Rectal smooth muscle tissue (tissue), 1 donor: ENCODE measurements around the gene UNG.

Experiments
- H3K27ac ChIP-seq: one replicate; pipeline ENCODE4 v1.7.0; 2013; ENCODE audit warnings: low read depth, low read length, inconsistent platforms
- H3K27me3 ChIP-seq: one replicate; pipeline ENCODE4 v1.7.0; 2013; ENCODE audit warnings: low read length; ENCODE audit not compliant: control insufficient read depth, insufficient read depth
- H3K36me3 ChIP-seq: one replicate; pipeline ENCODE4 v1.7.0; 2013; ENCODE audit warnings: low read length; ENCODE audit not compliant: control insufficient read depth, insufficient read depth
- H3K4me1 ChIP-seq: one replicate; pipeline ENCODE4 v1.7.0; 2013; ENCODE audit warnings: low read length; ENCODE audit not compliant: control insufficient read depth, insufficient read depth
- H3K4me3 ChIP-seq: one replicate; pipeline ENCODE4 v1.7.0; 2013; ENCODE audit warnings: low read length
- H3K9ac ChIP-seq: one replicate; pipeline ENCODE4 v1.7.0; 2013; ENCODE audit warnings: low read length

UNG gene

DNA sequence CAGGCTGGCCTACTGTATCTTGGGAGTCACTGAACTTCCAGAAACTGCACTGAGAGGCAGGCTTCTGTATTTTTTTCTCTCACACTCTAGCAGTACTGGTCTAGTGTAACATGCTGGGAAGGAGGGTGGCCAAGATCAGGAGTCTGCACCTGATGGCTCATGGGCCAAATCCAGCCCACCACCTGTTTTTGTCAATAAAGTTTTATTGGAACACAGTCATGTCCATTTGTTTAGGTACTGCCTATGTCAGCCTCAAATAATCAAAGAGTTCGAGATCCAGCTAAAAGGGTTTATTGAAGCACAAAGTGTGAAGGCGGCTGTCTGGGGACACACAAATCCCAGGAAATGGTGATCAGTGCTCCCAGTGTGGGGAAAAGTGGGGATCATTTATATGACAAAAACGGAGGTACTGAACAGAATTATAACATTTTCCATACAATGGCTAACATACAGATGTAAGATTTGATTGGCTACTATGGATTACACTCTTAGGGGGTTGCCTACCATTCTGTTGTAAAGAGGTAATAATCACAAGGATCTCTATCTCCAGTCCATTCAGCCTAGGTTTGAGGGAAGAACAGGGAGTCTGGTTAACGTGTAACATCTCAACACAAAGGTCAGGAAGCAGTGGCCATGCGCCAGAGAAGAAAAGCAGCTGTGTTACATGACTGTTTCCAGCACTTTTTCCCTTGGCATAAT, 32.1 kb upstream of the UNG start:
- H3K27me3 ChIP-seq, result no peaks in the 10 kb centered on the region
- no peak overlapping the region for H3K27ac ChIP-seq
- peaks cover 17% of the 10 kb centered on the region for H3K36me3 ChIP-seq
- no peak overlapping the region for H3K4me3 ChIP-seq
- no peak overlapping the region for H3K9ac ChIP-seq
- H3K4me1 ChIP-seq, result no peaks in the 10 kb centered on the region

DNA sequence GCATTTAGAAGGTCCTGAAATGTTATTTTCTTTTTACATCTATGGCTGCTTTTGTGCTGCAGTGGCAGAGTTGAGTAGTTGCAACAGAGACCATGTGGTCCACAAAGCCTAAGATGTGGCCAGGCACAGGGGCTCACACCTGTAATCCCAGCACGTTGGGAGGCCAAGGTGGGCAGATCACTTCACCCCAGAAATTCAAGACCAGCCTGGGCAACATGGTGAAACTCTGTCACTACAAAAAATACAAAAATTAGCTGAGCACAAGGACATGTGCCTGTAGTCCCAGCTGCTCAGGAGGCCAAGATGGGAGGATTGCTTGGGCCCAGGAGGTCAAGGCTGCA, 31.6 kb upstream of the UNG start:
- no peak overlapping the region for H3K27ac ChIP-seq
- H3K4me3 ChIP-seq, result no peak overlapping the region
- H3K4me1 ChIP-seq, result no peaks in the 10 kb centered on the region
- no peaks in the 10 kb centered on the region for H3K27me3 ChIP-seq
- no peak overlapping the region for H3K9ac ChIP-seq
- H3K36me3 ChIP-seq, result peaks cover 17% of the 10 kb centered on the region

DNA sequence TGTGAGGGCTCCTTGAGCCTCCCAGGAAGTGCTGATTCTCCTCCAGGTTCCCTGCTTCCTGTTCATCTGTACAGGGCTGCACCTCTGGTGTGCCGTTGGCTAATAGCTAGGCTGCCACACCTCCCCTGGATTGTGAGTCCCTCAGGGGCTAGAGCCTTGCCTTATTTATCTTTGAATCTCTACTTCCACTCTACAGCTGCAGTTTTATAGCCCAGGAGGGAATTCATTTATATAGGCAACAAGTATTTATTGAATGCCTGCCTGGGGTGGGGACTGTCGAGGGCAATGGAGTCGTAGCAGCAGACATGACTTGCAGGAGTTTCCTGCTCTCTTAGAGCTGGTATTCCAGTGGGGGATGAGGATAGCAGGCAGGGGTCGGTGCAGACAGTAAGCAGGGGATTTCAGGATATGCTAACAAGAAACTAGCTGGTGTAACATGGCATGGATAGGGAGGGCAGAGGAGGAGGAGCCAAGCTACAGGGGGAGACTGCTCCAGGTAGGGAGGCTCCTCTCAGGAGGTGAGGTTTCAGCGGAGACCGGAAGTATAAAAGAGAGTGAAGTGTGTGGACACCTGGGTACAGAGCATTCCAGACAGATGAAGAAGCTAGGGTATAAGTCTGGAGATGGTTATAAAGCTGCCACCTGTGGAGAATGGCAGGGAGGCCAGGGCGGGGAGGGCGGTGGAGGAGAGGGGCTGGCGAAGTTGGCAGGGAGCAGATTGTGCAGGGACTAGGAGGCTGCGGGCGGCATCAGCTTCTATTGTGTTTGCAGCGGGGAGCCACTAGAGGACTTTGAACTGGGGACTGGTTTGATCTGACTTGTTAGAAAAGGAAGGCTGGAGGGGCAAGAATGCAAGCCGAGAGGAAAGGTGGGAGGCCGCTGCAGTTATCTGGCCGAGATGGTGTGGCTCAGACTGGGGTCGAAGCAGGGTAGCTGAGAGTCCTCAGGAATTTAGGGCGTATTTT, 27.8 kb upstream of the UNG start:
- H3K27ac ChIP-seq, result no peak overlapping the region
- peaks cover 30% of the 10 kb centered on the region for H3K36me3 ChIP-seq
- H3K27me3 ChIP-seq, result no peaks in the 10 kb centered on the region
- H3K4me1 ChIP-seq, result no peaks in the 10 kb centered on the region
- H3K9ac ChIP-seq, result no peak overlapping the region
- peak overlapping the region; percentile 22 for H3K4me3 ChIP-seq

DNA sequence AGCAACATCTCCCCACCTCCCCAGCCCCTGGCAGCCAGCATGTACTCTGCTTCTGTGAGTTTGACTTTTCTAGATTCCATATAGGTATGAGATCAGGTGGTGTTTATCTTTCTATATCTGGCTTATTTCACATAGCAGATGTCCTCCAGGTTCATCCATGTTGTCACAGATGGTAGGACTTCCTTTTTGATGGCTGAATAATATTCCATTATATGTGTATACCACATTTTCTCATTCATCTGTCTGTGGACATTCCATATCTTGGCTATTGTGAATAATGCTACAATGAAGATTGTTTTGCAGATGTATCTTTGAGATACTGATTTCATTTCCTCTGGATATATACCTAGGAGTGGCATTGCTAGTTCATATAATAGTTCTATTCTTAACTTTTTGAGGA, 22.5 kb upstream of the UNG start:
- peaks cover 20% of the 10 kb centered on the region for H3K36me3 ChIP-seq
- H3K9ac ChIP-seq, result no peak overlapping the region
- no peaks in the 10 kb centered on the region for H3K27me3 ChIP-seq
- no peaks in the 10 kb centered on the region for H3K4me1 ChIP-seq
- no peak overlapping the region for H3K27ac ChIP-seq
- no peak overlapping the region for H3K4me3 ChIP-seq

DNA sequence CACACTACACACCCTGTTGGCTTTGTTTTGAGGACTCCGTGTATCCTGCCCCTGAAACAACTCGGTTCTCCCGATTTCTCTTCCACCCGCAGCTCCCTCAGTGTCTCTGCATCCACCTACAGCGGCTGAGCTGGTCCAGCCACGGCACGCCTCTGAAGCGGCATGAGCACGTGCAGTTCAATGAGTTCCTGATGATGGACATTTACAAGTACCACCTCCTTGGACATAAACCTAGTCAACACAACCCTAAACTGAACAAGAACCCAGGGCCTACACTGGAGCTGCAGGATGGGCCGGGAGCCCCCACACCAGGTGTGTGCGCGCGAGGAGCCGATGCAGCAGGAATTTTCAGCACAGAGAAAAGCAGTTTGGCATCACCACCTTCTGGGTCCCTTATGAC, 14.6 kb upstream of the UNG start:
- H3K27me3 ChIP-seq, result no peaks in the 10 kb centered on the region
- no peak overlapping the region for H3K4me3 ChIP-seq
- no peak overlapping the region for H3K27ac ChIP-seq
- no peak overlapping the region for H3K9ac ChIP-seq
- H3K36me3 ChIP-seq, result peaks cover 39% of the 10 kb centered on the region
- no peaks in the 10 kb centered on the region for H3K4me1 ChIP-seq

DNA sequence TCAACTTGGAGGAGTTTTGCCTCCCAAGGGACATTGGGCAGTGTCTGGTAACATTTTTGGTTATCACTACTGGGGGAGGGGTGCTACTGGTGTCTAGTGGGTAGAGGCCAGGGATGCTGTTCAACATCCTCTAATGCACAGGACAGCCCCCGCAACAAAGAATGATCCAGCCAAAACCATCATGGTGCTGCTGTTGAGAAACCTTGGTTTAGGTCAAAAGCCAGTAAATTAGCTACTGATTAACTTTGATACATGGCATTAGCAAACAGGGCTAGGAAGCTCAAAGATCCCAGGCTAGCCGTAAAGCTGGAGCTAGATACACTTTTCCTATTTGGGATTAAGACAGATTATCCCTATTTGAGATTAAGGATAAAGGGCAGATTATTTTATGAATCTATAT, 13.0 kb upstream of the UNG start:
- peaks cover 51% of the 10 kb centered on the region for H3K36me3 ChIP-seq

DNA sequence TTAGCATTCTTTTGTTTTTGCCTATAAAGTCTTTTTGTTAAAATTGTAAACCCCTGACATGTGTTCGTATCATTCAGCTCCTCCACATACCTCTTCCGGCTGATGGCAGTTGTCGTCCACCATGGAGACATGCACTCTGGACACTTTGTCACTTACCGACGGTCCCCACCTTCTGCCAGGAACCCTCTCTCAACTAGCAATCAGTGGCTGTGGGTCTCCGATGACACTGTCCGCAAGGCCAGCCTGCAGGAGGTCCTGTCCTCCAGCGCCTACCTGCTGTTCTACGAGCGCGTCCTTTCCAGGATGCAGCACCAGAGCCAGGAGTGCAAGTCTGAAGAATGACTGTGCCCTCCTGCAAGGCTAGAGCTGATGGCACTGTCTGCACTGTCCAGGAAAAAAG, 11.8 kb upstream of the UNG start:
- Histone ChIP-seq H3K9ac (no peak overlapping the region), H3K36me3 (peaks cover 50% of the 10 kb centered on the region), H3K27me3 (no peaks in the 10 kb centered on the region), H3K4me3 (no peak overlapping the region), H3K4me1 (no peaks in the 10 kb centered on the region), H3K27ac (no peak overlapping the region)

More for the DNA sequence above, 13.0 kb upstream of the UNG start:
- Histone ChIP-seq H3K27me3 (no peaks in the 10 kb centered on the region), H3K9ac (no peak overlapping the region), H3K27ac (no peak overlapping the region), H3K4me3 (no peak overlapping the region), H3K4me1 (no peaks in the 10 kb centered on the region)

DNA sequence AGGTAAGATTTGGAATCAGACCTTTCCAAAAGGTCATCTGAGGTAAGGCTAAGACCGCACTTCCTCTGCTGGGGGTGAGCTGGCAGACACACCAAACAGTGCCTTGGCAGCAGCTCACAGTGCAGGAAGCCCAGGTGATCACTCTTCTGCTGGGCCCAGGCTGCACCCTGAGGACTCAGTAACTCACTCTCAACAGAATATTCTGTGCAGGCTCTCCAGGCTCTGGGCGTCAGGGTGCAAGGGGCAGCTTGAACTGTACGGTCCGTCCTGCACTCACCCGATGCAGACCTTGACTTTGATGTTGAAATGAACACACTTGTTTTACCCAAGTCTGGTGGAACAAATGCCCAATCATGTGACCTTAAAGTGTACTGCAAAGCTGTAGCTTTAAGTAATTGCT, 10.1 kb upstream of the UNG start:
- no peaks in the 10 kb centered on the region for H3K27me3 ChIP-seq
- no peak overlapping the region for H3K4me3 ChIP-seq
- H3K36me3 ChIP-seq, result peaks cover 43% of the 10 kb centered on the region
- peaks cover 4% of the 10 kb centered on the region for H3K4me1 ChIP-seq
- no peak overlapping the region for H3K27ac ChIP-seq
- H3K9ac ChIP-seq, result no peak overlapping the region

DNA sequence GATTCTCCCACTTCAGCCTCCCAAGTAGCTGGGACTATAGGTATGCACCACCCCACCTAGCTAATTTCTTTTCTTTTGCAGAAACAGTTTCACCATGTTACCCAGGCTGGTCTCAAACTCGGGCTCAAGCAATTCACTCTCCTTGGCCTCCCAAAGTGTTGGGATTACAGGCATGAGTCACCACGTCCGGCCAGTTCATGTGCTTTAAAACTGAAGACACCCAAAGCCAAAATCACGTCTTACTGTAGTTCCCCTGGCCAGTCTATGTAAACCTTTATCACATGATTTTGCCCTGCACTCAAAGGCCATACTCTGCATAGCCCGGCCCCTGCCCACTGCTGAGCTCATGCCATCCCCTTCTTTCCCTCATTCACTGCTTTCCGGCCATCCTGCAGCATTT, 8.6 kb upstream of the UNG start:
- Histone ChIP-seq H3K4me3 (no peak overlapping the region), H3K27ac (no peak overlapping the region), H3K27me3 (no peaks in the 10 kb centered on the region), H3K9ac (no peak overlapping the region), H3K36me3 (peaks cover 27% of the 10 kb centered on the region), H3K4me1 (peaks cover 13% of the 10 kb centered on the region)

DNA sequence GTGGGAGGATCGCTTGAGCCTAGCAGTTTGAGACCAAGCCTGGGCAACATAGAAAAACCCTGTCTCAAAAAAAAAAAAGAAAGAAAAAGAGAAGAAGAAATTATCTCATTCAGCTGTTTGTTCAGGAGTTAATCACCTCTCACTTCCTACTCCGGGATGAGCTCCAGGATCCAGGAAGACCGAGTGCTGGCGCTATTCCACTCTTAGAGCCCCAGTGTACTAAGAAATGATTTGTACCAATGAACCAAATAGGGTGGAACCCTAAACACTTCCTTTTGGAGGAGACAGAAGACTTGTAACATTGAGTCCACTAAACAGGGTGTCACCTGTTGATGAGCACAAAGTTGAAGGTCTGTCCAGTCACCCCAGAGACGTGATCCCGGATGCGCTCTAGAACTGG, 7.7 kb upstream of the UNG start:
- Histone ChIP-seq H3K27me3 (no peaks in the 10 kb centered on the region), H3K36me3 (peaks cover 27% of the 10 kb centered on the region), H3K9ac (no peak overlapping the region), H3K27ac (no peak overlapping the region), H3K4me3 (no peak overlapping the region), H3K4me1 (peaks cover 13% of the 10 kb centered on the region)

DNA sequence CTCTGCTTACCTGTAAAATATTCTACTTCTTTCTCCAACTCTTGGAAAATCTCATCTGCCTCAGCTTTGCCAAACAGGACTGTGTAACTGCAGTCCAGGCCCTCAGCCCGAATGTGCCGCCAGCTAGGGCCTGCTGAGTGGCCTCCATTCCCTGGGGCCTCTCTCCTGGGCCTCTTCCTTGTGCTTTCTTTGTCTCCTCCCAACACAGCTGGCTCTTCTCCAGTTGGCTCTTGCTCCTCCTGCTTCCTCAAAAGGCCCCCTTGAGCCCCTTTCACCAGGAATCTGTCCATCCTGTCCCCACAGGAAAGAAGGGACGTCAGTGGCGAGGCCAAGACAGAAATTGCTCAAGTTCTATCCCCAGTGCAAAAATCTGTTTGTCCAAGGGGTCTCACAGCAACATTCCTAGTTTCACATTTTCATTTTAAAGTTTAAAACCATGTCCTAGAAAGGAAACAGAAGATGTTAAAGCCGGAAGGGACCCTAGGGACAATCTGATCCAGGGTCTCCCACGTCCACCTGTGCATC, 4.8 kb upstream of the UNG start:
- Histone ChIP-seq H3K4me1 (peaks cover 13% of the 10 kb centered on the region), H3K4me3 (peak overlapping the region; percentile 85), H3K27ac (peak overlapping the region; percentile 62), H3K27me3 (no peaks in the 10 kb centered on the region), H3K9ac (peak overlapping the region; percentile 81), H3K36me3 (peaks cover 17% of the 10 kb centered on the region)

DNA sequence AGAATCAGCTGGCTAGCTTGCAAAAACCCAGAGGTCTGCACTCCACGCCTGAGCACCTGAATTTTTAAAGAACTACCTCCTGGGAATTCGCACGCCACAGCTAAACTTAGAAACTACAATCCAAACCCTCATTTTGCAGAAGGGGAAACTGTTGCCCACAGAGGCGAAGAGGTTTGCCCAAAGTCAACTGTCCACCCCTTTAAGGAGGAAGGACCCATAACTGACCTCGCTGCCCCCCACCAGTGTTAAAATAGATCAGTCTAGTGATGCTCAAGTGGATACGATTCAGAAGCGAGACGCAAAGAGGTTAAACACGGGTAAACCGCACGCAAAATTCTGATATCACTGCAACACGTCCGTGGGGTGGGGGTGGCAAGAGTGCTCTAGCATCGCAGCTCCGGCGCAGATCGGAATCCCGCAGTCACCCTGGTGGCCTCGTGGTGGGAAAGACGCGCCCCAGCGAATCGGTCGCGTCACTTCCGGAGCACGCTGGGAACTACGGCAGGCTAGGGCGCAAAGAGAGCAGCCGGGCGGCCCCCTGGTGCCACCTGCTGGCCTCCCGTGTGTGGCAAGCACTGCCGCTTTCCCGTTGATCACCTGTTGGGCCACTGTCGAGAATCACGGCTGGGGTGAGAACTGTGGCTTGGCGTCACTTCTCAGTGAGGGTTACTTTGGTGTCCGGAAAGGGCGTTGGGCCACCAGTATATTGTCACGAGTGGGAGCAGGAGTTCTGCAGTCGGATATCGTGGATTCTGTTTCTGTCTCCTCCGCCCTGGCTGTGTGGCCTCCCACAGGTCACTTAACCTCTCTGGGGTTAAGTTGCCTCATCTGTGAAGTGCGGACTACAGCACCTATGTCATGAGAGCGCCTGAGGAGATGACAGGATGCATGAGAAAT, 4.1 kb upstream of the UNG start, which contains the start of gene ALKBH2:
Gene ALKBH2 (minus strand): TSS at position 451 of the 897 bp plus-strand sequence. CDS start 686 bp downstream, outside the sequence.
- Histone ChIP-seq H3K4me1 (peaks cover 13% of the 10 kb centered on the region), H3K4me3 (peak within 1 kb of the TSS; percentile 85), H3K27me3 (no peaks in the 10 kb centered on the region), H3K27ac (peak within 1 kb of the TSS; percentile 62), H3K36me3 (peaks cover 14% of the 10 kb centered on the region), H3K9ac (peak within 1 kb of the TSS; percentile 81)
